HG03039 (cell line): ENCODE measurements around the gene TMED3.

Experiments used
- ATAC-seq: cut with Tn5 transposase; IDR thresholded peaks from one replicate; pipeline ENCODE4 v1.9.1; 2021; ENCODE audit warnings: mild to moderate bottlenecking, moderate library complexity; ENCODE audit not compliant: unreplicated experiment

Gene TMED3

GRCh38 chr15:79372428-79372827 lies 61.5 kb downstream of the TMED3 start:
- no peak for ATAC-seq
